H9 (cell line): ENCODE results near the gene GGT6. TPM values are rescaled to one million over a fixed set of nuclear protein-coding genes. Genes with fewer than 3 reads are reported as not detected.

Experiments used
- DNase-seq: peaks from one replicate; pipeline ENCODE4 v3.0.0-alpha.2; 2017
- H2AFZ ChIP-seq: one replicate; pipeline ENCODE4 v1.6.1; 2013; ENCODE audit warnings: mild to moderate bottlenecking, low read length, control low read depth, moderate library complexity
- H2AK5ac ChIP-seq: 2 replicates; pipeline ENCODE4 v1.6.1; 2013; ENCODE audit warnings: low read length, control low read depth, mixed read lengths; ENCODE audit not compliant: insufficient read length
- H2BK120ac ChIP-seq: one replicate; pipeline ENCODE4 v1.6.1; 2013; ENCODE audit warnings: low read depth, mild to moderate bottlenecking, low read length, control low read depth, inconsistent platforms; ENCODE audit not compliant: poor library complexity, severe bottlenecking
- H2BK12ac ChIP-seq: 2 replicates; pipeline ENCODE4 v1.6.1; 2013; ENCODE audit warnings: low read length, control low read depth, mixed read lengths, low read depth; ENCODE audit not compliant: insufficient read length
- H2BK15ac ChIP-seq: 2 replicates; pipeline ENCODE4 v1.6.1; 2013; ENCODE audit warnings: low read depth, low read length, control low read depth
- H2BK20ac ChIP-seq: one replicate; pipeline ENCODE4 v1.6.1; 2013; ENCODE audit warnings: low read depth, mild to moderate bottlenecking, low read length, control low read depth, inconsistent platforms; ENCODE audit not compliant: poor library complexity, severe bottlenecking
- H2BK5ac ChIP-seq: 2 replicates; pipeline ENCODE4 v1.6.1; 2013; ENCODE audit warnings: low read length, control low read depth, mixed read lengths; ENCODE audit not compliant: insufficient read length
- H3K14ac ChIP-seq: 2 replicates; pipeline ENCODE4 v1.6.1; 2013; ENCODE audit warnings: low read length, control low read depth; ENCODE audit not compliant: insufficient read depth
- H3K18ac ChIP-seq: 2 replicates; pipeline ENCODE4 v1.6.1; 2013; ENCODE audit warnings: low read depth, mild to moderate bottlenecking, mixed read lengths, low read length, control low read depth; ENCODE audit not compliant: insufficient read length
- H3K23ac ChIP-seq: 2 replicates; pipeline ENCODE4 v1.6.1; 2013; ENCODE audit warnings: low read length, control low read depth, mixed read lengths, low read depth; ENCODE audit not compliant: insufficient read length
- H3K23me2 ChIP-seq: 2 replicates; pipeline ENCODE4 v1.6.1; 2013; ENCODE audit warnings: low read depth, mild to moderate bottlenecking, mixed read lengths, low read length, control low read depth; ENCODE audit not compliant: insufficient read length, poor library complexity, severe bottlenecking
- H3K27ac ChIP-seq: 2 replicates; pipeline ENCODE4 v1.5.1; 2013; ENCODE audit warnings: low read length, control low read depth, mixed read lengths, low read depth; ENCODE audit not compliant: insufficient read length
- H3K27me3 ChIP-seq: 2 replicates; pipeline ENCODE4 v1.6.1; 2013; ENCODE audit warnings: low read length, control low read depth, inconsistent platforms; ENCODE audit not compliant: insufficient read depth
- H3K4ac ChIP-seq: 2 replicates; pipeline ENCODE4 v1.6.1; 2013; ENCODE audit warnings: low read depth, mild to moderate bottlenecking, control low read depth, inconsistent platforms, low read length, moderate library complexity
- H3K4me1 ChIP-seq: 2 replicates; pipeline ENCODE4 v1.6.1; 2013; ENCODE audit warnings: low read length, control low read depth, inconsistent platforms; ENCODE audit not compliant: insufficient read depth
- H3K4me2 ChIP-seq: 2 replicates; pipeline ENCODE4 v1.6.1; 2013; ENCODE audit warnings: low read length, control low read depth, mixed read lengths; ENCODE audit not compliant: insufficient read length, insufficient read depth
- H3K56ac ChIP-seq: 2 replicates; pipeline ENCODE4 v1.6.1; 2013; ENCODE audit warnings: low read depth, mild to moderate bottlenecking, mixed read lengths, low read length, control low read depth; ENCODE audit not compliant: insufficient read length
- H3K79me1 ChIP-seq: 2 replicates; pipeline ENCODE4 v1.6.1; 2013; ENCODE audit warnings: low read depth, mild to moderate bottlenecking, moderate library complexity, low read length, control low read depth, inconsistent platforms; ENCODE audit not compliant: insufficient read depth, poor library complexity, severe bottlenecking
- H3K79me2 ChIP-seq: 2 replicates; pipeline ENCODE4 v1.6.1; 2013; ENCODE audit warnings: low read length, control low read depth, inconsistent platforms; ENCODE audit not compliant: insufficient read depth
- H3K9ac ChIP-seq: 2 replicates; pipeline ENCODE4 v1.6.1; 2013; ENCODE audit warnings: low read length, control low read depth, mixed read lengths; ENCODE audit not compliant: insufficient read length; ENCODE audit errors: extremely low read depth
- H3K9me3 ChIP-seq: one replicate; pipeline ENCODE4 v1.6.1; 2013; ENCODE audit warnings: low read depth, low read length, inconsistent platforms; ENCODE audit not compliant: control insufficient read depth
- H3T11ph ChIP-seq: one replicate; pipeline ENCODE4 v1.6.1; 2013; ENCODE audit warnings: mild to moderate bottlenecking, low read length, control low read depth, inconsistent platforms
- H4K20me1 ChIP-seq: one replicate; pipeline ENCODE4 v1.6.1; 2013; ENCODE audit not compliant: control insufficient read depth, insufficient read length, insufficient read depth
- H4K5ac ChIP-seq: 2 replicates; pipeline ENCODE4 v1.6.1; 2013; ENCODE audit warnings: low read depth, mild to moderate bottlenecking, mixed read lengths, low read length, control low read depth; ENCODE audit not compliant: insufficient read length
- H4K8ac ChIP-seq: replicated peaks from 2 replicates; pipeline ENCODE4 v1.6.1; 2013; ENCODE audit warnings: low read length, control low read depth, mixed read lengths, low read depth; ENCODE audit not compliant: insufficient read length
- H4K91ac ChIP-seq: 2 replicates; pipeline ENCODE4 v1.6.1; 2013; ENCODE audit warnings: low read depth, mild to moderate bottlenecking, moderate library complexity, mixed read lengths, low read length, control low read depth; ENCODE audit not compliant: insufficient read length
- H3K27ac Mint-ChIP-seq, 3 experiments: 2 replicates in 2 of 3; 3 replicates in 1 of 3; pipeline ENCODE4 v1.8.0; 2020 to 2021; ENCODE audit warnings: mixed read lengths in 3 of 3, mild to moderate bottlenecking in 1 of 3, moderate library complexity in 1 of 3
- H3K27me3 Mint-ChIP-seq: 2 replicates; pipeline ENCODE4 v1.8.0; 2021; ENCODE audit warnings: low read depth, mild to moderate bottlenecking, moderate library complexity, mixed read lengths
- H3K36me3 Mint-ChIP-seq, 3 experiments: 2 replicates in 2 of 3; 3 replicates in 1 of 3; pipeline ENCODE4 v1.8.0; 2020 to 2021; ENCODE audit warnings: low read depth in 3 of 3, mixed read lengths in 3 of 3; ENCODE audit not compliant: insufficient read depth in 1 of 3
- H3K4me1 Mint-ChIP-seq, 2 experiments: 2 replicates each; pipeline ENCODE4 v1.8.0; 2020; ENCODE audit warnings: mixed read lengths in 2 of 2
- H3K4me3 Mint-ChIP-seq, 2 experiments: 2 replicates in 1 of 2; 3 replicates in 1 of 2; pipeline ENCODE4 v1.8.0; 2020 to 2021; ENCODE audit warnings: mild to moderate bottlenecking in 2 of 2, mixed read lengths in 2 of 2, moderate library complexity in 1 of 2
- H3K9me3 Mint-ChIP-seq, 2 experiments: 2 replicates in 1 of 2; 3 replicates in 1 of 2; pipeline ENCODE4 v1.8.0; 2020; ENCODE audit warnings: mild to moderate bottlenecking in 2 of 2, mixed read lengths in 2 of 2, moderate library complexity in 1 of 2
- CTCF ChIP-seq: fragments of 200-600 bp; sonication (generic); conservative IDR thresholded peaks from 3 replicates; pipeline ENCODE4 v1.8.0; 2021; ENCODE audit warnings: antibody characterized with exemption, mild to moderate bottlenecking
- WGBS: extraction: QIAGEN DNeasy Blood & Tissue Kit; methylation state at CpG from one replicate; pipeline ENCODE4 v1.1.7; 2013; ENCODE audit warnings: missing lambda C conversion rate, low lambda C conversion rate, mixed read lengths; ENCODE audit not compliant: insufficient read length; ENCODE audit errors: extremely low coverage; 5-methylcytosine and 5-hydroxymethylcytosine counted together
- total RNA-seq: library from RNA; stranded (reverse); gene quantifications from 2 replicates; pipeline ENCODE4 v1.2.1, GENCODE V29; 2021

GGT6 gene
- total RNA-seq, 1 experiment from 2014 or later = 0.17 TPM

GRCh38 chr17:4587803-4588202 lies 27.4 kb upstream of the GGT6 start:
- H2BK120ac ChIP-seq = no peak overlapping the region
- peaks cover 8% of the 10 kb centered on the region for H3K23me2 ChIP-seq
- no peaks in the 10 kb centered on the region for H3K9me3 Mint-ChIP-seq
- no peak overlapping the region for H3K4ac ChIP-seq
- peaks cover 58% of the 10 kb centered on the region for H3K27me3 Mint-ChIP-seq
- no peak overlapping the region for H3T11ph ChIP-seq
- H3K9ac ChIP-seq = no peak overlapping the region
- no peak overlapping the region for H3K23ac ChIP-seq
- peaks cover 2% of the 10 kb centered on the region for H4K20me1 ChIP-seq
- H3K18ac ChIP-seq = no peak overlapping the region
- H3K4me2 ChIP-seq = no peak overlapping the region
- H3K4me1 Mint-ChIP-seq = peaks cover 9 to 26% of the 10 kb centered on the region in 2 experiments
- no peak overlapping the region for H2BK12ac ChIP-seq
- H4K91ac ChIP-seq = no peak overlapping the region
- no peaks in the 10 kb centered on the region for H3K9me3 ChIP-seq
- TF ChIP-seq CTCF = no peak
- no peak overlapping the region for H3K27ac ChIP-seq
- no peak overlapping the region for H2BK20ac ChIP-seq
- H3K56ac ChIP-seq = no peak overlapping the region
- no peak overlapping the region for H3K4me3 Mint-ChIP-seq
- no peak overlapping the region for H2BK5ac ChIP-seq
- H3K4me1 ChIP-seq = no peaks in the 10 kb centered on the region
- H4K8ac ChIP-seq = no peak overlapping the region
- H3K27ac Mint-ChIP-seq = no peak overlapping the region
- H2AFZ ChIP-seq = no peak overlapping the region
- WGBS = no CpG with 5 or more reads among the region's 9 CpGs
- peaks cover 19% of the 10 kb centered on the region; the same call in 1 of the 2 replicates for H3K27me3 ChIP-seq
- no peaks in the 10 kb centered on the region for H3K79me2 ChIP-seq
- no peaks in the 10 kb centered on the region for H3K79me1 ChIP-seq
- no peaks in the 10 kb centered on the region; a peak in 1 of 7 replicates for H3K36me3 Mint-ChIP-seq
- no peak overlapping the region for H4K5ac ChIP-seq
- H2BK15ac ChIP-seq = no peak overlapping the region
- no peak for DNase-seq
- H3K14ac ChIP-seq = no peak overlapping the region
- no peak overlapping the region for H2AK5ac ChIP-seq
